ENCODE data around the gene PPTC7.
"Not testable (repeated sequence)": the region's sequence is repeated elsewhere in the genome, so short reads cannot be mapped to it uniquely, and the experiment has no call there.

Gene PPTC7

GRCh38 chr12:110583137-110584059, at the start of gene PPTC7:
Gene PPTC7, minus strand, starts transcription at chr12:110583318. Its CDS starts 287 bp downstream, at chr12:110583031.
- DNase-seq: peak; percentile 97 to 98

GRCh38 chr12:110627500-110628195, 44.5 kb upstream of the PPTC7 start:
- DNase-seq: no peak

- no peak for DNase-seq
Observed at GRCh38 chr12:110622582-110622981, 39.5 kb upstream of the PPTC7 start.

GRCh38 chr12:110619534-110619953, 36.4 kb upstream of the PPTC7 start:
- peak; percentile 36 to 40 for DNase-seq

GRCh38 chr12:110616471-110617115, 33.5 kb upstream of the PPTC7 start:
- DNase-seq: no peak

GRCh38 chr12:110615171-110615570, 32.1 kb upstream of the PPTC7 start:
- no peak for DNase-seq

GRCh38 chr12:110613771-110614684, 30.9 kb upstream of the PPTC7 start, which contains the start of gene TCTN1:
Gene TCTN1, plus strand, starts transcription at chr12:110614129. Its CDS starts 54 bp downstream, at chr12:110614183.
- peak; percentile 98 to 99 for DNase-seq

GRCh38 chr12:110613071-110613770, 30.1 kb upstream of the PPTC7 start:
- no peak for DNase-seq

- no peak for DNase-seq
Observed at GRCh38 chr12:110606253-110606611, 23.1 kb upstream of the PPTC7 start.

- DNase-seq: peak in 1 of 2 donors; percentile 42
Observed at GRCh38 chr12:110602085-110602814, 19.1 kb upstream of the PPTC7 start.

GRCh38 chr12:110600254-110600653, 17.1 kb upstream of the PPTC7 start:
- no peak for DNase-seq

- no peak for DNase-seq
Observed at GRCh38 chr12:110599334-110599733, 16.2 kb upstream of the PPTC7 start.

- no peak for DNase-seq
Observed at GRCh38 chr12:110597885-110598284, 14.8 kb upstream of the PPTC7 start.

- not testable (repeated sequence) for DNase-seq
Observed at GRCh38 chr12:110592919-110593318, 9.8 kb upstream of the PPTC7 start.

GRCh38 chr12:110592078-110592477, 9.0 kb upstream of the PPTC7 start:
- no peak for DNase-seq

- no peak for DNase-seq
Observed at GRCh38 chr12:110591451-110592051, 8.4 kb upstream of the PPTC7 start.

- DNase-seq: no peak
Observed at GRCh38 chr12:110590806-110591326, 7.7 kb upstream of the PPTC7 start.

GRCh38 chr12:110590059-110590458, 6.9 kb upstream of the PPTC7 start:
- no peak for DNase-seq

- DNase-seq: not testable (repeated sequence)
Observed at GRCh38 chr12:110587102-110587501, 4.0 kb upstream of the PPTC7 start.

- peak; percentile 42 to 45 for DNase-seq
Observed at GRCh38 chr12:110585231-110585799, 2.2 kb upstream of the PPTC7 start.

Data from stimulated activated CD4-positive, alpha-beta T cell treated with anti-CD3 and anti-CD28 coated beads, Interleukin-2, amount 100 ng/mL, for 24 hours (primary cell).